Activated T-cell treated with anti-CD3 and anti-CD28 coated beads for 1 hour (primary cell): ENCODE data around the gene MZB1.

ENCODE experiments used
- DNase-seq: peaks from one replicate; pipeline ENCODE4 v3.0.0-alpha.2; 2020; ENCODE audit warnings: low read depth

Gene MZB1

DNA sequence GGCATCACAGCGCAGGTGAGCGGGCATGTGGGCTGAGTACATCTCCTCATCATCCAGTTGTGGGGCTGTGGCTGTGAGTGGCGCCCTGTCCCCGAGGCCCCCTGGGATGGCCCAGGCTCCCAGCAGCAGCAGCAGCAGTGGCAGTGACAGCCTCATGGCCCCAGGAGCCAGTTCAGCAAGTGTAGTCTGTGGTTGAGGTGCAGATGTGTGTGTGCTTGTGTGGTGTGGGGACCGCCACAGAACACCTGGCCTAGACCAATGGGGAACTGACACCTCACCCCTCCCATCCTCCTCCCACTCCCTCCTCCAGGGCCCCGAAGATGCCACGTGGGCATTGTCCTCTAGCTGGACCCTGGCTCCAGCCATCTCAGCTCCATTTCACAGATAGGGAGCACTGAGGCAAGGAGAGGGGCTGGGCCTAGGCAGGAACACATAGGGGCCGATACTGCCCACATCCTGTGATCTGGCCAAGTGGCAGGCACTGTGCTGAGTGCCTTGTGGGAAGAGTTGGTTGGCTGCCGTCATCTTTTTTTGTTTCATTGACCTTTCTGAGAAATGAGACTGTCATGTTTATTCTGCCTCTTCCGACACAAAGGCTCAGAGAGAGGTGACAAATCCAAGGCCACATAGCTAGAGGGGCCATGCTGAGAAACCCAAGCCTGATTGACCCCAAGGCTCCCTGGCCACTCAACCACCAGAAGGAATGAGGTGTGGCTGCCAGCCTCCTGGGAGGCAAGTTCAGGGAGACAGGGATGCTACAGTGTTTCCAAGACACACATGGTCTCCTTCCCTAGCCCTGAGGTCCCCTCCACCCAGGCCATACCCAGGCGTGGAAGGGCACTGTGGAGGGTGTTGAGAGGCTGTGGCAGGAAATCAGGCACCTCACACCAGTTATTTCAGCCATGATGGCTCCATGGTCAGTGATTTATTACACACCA lies at the start of gene MZB1:
Gene MZB1 (minus strand): TSS at position 213 of the 938 bp plus-strand sequence. CDS start 57 bp downstream, at position 156.
- no peak for DNase-seq

DNA sequence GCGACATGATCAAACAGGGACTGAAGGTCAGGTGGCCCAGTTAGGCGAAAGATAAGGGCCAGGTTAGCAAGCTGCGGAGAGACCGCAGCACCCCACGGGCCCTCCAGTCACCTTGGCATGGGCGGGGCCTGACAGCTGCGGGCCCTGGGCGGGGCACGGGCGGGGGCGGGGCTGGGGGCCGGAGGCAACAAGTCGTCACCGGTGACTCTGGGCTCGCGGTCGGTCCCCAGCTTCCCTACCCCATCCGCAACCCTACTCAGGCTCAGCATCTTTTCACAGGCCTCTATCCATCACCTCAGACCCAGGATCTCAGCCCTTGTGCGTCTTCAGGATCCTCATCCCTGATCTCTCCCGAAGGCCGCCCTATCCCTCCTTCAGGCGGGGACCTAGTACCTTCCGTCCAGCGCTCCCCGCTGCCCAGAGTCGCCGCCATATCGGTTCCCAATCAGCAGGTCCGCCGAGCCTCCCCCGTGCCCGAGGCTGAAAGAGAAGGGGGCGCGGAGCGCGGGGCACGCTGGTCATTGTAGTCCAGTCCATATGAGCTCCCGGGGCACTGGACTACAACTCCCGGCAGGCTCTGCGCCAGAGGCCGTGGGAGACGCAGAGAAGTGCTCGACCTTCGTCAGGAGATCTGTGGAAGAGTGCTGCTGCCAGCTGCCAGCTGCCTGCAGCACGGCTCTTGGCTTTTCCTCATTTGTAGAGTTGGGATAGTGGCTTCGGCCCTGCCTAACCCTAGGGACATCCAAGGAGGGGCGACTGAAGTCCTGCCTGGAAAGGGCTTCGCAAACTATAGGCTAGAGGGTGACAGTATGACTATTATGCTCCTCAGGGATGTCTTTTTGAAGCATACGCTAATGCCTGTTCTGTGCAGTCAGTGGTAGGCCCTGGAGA lies 49.5 kb upstream of the MZB1 start, which contains the start of gene DNAJC18:
Gene DNAJC18 (minus strand): TSS at position 513 of the 891 bp plus-strand sequence. CDS start 80 bp downstream, at position 433.
- peak; percentile 83 for DNase-seq

GRCh38 chr5:139438707-139439012 lies 48.9 kb upstream of the MZB1 start:
- no peak for DNase-seq

DNA sequence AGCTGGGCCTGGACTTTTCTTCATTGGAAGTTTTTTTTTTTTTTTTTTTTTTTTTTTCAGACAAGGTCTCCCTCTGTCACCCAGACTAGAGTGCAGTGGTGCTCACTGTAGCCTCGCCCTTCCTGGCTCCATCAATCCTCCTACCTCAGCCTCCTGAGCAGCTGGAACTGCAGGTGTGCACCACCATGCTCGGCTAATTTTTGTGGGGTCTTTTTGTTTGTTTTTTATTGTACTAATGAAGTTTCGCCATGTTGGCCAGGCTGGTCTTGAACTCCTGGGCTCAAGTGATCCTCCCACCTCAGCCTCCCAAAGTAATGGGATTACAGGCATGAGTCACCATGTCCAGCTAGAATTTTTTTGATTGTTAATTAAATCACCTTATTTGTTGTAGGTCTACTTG lies 46.0 kb upstream of the MZB1 start:
- no peak for DNase-seq

- no peak for DNase-seq
These were observed 42.0 kb upstream of the MZB1 start for GRCh38 chr5:139431706-139432105.

GRCh38 chr5:139430015-139430414 lies 40.3 kb upstream of the MZB1 start:
- no peak for DNase-seq

- no peak for DNase-seq
These were observed 36.6 kb upstream of the MZB1 start for GRCh38 chr5:139426203-139426885.

DNA sequence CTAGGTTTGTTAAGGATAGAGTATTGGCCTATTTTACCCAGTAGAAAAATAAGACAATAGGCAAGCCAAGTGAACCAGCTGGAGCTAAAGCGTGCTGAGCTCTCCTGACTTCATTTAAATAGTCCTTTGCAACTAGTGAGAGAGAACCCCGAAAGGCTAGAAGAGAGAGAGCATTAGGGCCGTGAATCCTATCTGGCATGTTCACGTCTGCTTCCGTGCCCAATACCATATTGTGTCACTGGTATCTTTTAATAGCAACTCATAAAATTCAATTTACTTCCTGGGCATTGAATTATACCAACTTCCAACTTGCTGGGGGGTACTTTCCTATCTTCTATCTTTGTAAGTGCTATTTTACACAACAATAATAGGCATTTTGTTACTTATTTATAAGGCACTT lies 35.8 kb upstream of the MZB1 start:
- DNase-seq: no peak

DNA sequence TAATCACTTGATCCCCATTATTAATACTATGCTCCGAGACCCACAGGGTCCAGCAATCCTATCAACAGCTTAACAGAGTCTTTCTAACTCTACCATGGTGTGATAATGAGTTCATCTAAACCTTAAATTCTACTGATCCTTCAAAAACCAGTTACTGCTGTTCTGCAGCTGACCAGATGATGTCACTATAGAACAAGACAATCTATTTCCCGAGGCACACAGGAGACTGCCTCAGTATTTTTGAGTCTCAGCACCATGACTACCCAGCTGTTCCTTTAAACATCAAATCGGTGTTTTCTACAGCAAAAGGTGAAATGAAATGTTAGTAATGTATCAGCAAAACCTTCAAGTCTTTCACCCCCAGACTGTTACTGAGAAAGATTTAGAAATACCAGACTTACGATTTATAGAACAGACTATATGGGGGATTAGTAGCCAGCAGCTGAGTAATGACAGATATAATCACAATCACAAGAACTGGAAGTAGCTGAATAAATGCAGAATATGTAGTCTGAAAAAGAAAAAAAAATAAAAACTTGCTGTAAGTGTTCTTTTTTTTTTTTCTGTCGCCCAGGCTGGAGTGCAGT lies 32.7 kb upstream of the MZB1 start:
- DNase-seq: peak; percentile 29

DNA sequence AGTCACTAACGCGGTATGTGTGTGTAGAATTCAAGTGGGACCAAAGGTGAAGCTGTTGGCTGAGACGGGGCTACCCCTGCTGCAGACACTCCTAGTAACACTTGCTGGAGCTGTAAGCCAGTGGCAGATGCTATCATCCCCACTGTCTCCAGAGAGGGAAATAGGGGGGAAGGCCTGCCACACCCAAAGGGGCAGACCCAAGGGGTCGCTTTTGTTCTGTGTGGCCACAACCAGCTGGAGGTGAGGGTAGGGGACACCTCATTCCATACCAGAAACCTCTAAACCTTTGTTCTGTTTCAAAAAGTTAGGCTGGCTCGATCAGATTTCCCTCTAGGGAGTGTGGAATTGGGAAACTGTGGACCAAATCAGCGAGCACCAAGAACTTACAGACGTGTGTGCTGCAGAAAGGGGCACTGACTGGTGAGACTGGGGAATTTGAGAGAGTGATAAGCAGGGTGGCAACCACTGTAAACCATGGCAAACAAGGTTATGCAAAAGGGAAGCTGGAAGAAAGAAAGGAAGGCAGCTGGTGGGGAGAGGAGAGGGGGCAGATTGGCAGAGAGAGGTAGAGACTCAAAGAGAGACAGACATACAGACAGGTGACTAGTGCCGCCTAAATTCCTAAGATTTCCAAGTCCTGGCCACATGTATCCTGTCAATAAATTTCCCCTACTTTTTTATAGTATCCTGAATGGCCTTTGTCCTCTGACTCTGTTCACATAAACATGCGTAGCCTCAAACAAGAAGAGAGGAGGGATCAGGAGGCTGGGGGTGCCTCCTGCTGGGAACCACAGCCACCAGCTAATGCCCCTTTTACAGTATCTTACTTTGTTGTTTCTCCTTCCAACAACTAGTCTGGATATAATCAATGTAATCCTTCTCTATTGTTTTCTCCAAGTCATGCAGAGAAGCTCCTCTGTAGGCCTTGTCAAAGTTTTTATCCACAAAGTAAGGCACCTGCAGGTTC lies 29.8 kb upstream of the MZB1 start:
- DNase-seq: no peak

DNA sequence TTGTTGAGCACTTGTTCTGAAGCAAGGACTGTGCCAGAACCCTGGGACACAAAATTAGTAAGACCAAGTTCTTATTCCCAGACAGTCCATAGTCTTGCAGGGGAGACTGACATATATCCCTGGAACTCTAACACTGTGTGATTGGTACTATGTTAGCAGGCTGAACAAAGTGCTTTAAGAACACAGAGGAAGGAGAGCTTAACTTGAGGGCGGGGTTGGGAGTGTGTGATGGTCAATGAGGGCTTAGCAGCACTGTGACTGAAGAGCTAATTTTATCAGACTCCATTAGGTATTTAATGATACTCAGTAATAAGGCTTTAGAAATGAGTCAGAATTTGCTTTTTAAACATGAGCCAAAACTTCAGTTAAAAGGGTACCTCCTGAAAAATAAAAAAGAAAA lies 29.1 kb upstream of the MZB1 start:
- no peak for DNase-seq

DNA sequence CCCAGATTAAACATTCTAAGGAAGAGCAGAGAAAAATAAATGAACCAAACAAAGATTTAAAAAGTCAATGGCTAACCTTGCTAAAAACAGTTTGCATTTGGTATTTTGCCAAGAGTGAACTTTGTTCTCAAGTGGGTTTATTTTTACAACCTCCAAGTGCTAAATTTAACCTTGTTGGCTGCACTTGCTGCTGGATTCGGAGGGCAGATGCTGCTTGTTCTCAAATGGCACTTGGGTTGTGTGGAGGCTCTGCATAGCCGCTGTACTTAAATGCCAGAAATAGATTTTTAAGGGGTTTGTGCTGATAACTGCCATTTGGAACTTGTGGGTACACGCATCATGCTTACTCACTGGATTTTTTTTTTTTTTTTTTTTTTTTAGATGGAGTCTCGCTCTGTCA lies 27.5 kb upstream of the MZB1 start:
- DNase-seq: no peak

DNA sequence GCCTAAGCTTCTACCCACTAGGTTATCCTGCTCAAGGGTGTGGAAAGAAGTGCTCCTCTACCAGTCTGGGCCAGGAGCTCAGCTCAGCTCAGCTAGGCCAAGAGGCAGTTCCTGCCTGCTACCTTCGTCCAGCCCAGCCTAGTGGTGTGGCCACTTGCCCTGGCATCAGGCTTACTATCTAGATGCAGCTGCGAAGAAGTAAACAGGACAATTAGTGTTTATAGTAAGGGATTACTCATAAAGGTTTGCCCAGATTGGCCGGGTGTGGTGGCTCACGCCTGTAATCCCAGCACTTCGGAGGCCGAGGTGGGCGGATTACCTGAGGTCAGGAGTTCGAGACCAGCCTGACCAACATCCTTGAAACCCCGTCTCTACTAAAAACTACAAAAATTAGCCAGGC lies 26.9 kb upstream of the MZB1 start:
- no peak for DNase-seq

- DNase-seq: no peak
These were observed 26.2 kb upstream of the MZB1 start for GRCh38 chr5:139415869-139416268.

DNA sequence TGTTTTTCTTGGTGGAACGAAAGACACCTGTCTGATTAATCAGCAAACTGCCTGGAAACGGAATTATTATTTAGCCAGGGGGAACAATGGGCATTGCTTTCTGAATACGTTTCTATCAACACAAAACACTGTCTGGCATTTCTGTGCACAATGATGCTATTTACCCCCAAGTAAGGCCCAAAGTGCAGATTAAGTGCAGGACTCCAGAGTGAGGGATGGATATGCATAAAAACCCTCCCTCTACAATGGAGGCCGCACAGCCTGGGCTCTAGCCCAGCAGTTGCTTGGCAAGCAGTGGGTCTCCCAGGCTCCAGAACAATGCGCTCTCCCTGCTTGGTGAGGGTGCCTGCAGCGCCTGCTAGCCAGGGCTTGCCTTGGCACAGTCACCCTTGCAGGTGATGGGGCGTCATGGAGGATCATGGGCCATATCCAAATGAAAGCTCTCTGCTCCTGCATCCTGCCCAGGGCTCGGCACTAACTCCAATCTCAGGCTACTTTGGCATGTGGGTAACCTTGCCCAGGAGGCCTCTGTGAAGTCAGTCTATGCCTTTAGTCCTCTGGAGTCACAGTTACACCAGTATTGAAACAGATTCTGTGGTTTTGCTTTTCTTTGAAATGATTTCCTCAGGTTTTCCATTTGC lies 25.6 kb upstream of the MZB1 start:
- no peak for DNase-seq

- no peak for DNase-seq
These were observed 24.9 kb upstream of the MZB1 start for GRCh38 chr5:139414581-139415130.

DNA sequence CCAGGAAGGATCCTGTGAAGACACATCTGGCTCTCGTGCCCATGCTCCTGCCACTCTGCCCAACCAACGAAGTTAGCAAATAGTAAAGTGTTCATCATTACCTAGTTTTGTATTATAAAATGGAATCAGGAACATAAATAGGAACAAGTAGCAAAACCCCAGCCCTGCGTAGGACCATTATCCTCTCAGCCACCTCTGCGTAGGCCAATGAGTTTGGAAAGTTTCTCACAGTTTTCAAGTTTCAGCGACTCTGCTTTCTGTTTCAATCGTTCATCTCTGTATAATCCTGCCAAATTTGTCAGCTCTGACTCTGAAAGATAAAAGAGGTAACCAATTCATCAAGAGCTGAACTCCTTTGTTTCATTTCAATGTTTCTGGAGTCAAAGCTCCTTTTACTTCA lies 24.2 kb upstream of the MZB1 start:
- no peak for DNase-seq

- no peak for DNase-seq
These were observed 23.4 kb upstream of the MZB1 start for GRCh38 chr5:139413153-139413552.

DNA sequence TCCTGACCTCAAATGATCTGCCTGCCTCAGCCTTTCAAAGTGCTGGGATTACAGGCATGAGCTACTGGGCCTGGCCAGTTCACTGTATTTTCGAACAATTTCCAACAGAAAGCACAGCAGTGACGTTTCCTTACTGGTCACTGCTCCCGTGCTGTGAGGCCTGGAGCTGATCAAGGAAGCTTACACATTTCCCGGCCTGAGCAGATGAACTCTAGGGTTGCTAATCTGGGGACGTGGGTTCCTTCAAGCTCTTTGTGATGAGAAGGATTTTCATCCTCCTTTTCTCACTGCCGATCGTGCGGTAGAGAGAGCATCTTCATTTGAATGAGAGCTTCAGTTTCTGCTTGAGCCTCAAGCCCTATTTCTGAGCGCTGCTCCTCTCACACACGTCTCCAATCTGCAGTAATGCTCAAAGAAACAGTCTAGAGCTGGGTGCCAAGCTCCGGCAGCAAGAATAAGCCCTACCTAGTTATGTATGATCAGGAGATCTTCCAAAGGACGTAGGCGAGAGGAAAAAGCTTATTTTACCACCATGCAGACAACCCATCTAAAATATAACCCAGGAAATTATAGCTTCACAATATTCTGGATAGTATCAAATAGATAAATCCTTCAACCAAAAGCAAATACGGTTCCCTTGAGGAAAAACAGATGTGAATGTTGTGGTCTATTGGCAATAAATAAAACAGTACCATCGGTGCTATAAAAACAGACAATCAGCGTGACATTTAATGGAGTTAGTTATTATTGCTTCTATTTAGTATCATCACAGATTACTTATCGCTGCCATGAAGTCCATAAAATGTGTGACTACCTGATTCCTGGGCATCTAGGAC lies 21.5 kb upstream of the MZB1 start:
- no peak for DNase-seq
